ENCODE data around the gene ICAM4. TPM values are rescaled to one million over a fixed set of nuclear protein-coding genes. Genes with fewer than 3 reads are reported as not detected.

ICAM4 gene
- total and polyA plus RNA-seq, 9 of the 15 experiments (the other 6 are each of a cell fraction or from before 2014, with no cell fraction given): 14.1 to 86.1 (median 29.6) TPM

GRCh38 chr19:10259162-10259905, 27.4 kb upstream of the ICAM4 start:
- H3K27ac ChIP-seq (ENCODE audit: extremely low read depth, low read depth, low read length): no peak overlapping the region
- ATAC-seq (peak; percentile 90), DNase-seq (ENCODE audit: extremely low read depth in 1 of 4, low spot score in 3 of 4) (peak; percentile 60 to 94 (median 67)), FAIRE-seq (peak; percentile 94)
- peaks cover 4% of the 10 kb centered on the region; the same call in 2 of the 3 replicates for H3K79me2 ChIP-seq (ENCODE audit: control insufficient read depth, insufficient read depth, low read length)
- no peaks in the 10 kb centered on the region for H3K9me1 ChIP-seq (ENCODE audit: control insufficient read depth, insufficient read depth, low read length)
- no peaks in the 10 kb centered on the region; the same call in 1 of the 2 replicates for H4K20me1 ChIP-seq (replicated peaks; ENCODE audit: control insufficient read depth, insufficient read depth, low read length)
- H3K9me3 ChIP-seq (replicated peaks; ENCODE audit: control insufficient read depth, insufficient read depth, low read depth, low read length): no peaks in the 10 kb centered on the region
- no TSS peak for BruUV-seq (replicated peaks)
- intact Hi-C loops (cut with micrococcal nuclease) (loop anchor here (2.0 kb wide), 1 partner anchor 129 kb away; no protein-coding TSS in a partner anchor), in situ Hi-C loops (cut with MboI) (no loop called here)
- 60% methylated on average over 23 of the region's 32 CpGs for WGBS (ENCODE audit: insufficient coverage, low coverage, missing lambda C conversion rate)
- peak overlapping the region in 1 of 2 experiments; percentile 23; a peak in 1 of 4 replicates for H3K9ac ChIP-seq (ENCODE audit: insufficient read depth in 1 of 2, low read depth in 2 of 2, low read length in 2 of 2)
- H3K4me3 ChIP-seq: no peak overlapping the region
- ChIA-PET CTCF (ENCODE audit: low intra/inter-chr PET ratio) (interaction anchor here (0.5 to 5.5 kb wide), 2 partner anchors 131 to 134 kb away, joined by 3 to 72 read pairs; no protein-coding TSS in a partner anchor), POLR2A (interaction anchor here (0.5 to 3.4 kb wide), 17 partner anchors 8 to 1233 kb away, joined by 3 to 23 read pairs (median 4); partner anchors contain the start of genes CDC37, DNMT1, ICAM1 and MRPL4)
- peaks cover 51% of the 10 kb centered on the region for H3K36me3 ChIP-seq (ENCODE audit: control insufficient read depth, insufficient read depth, low read length)
- H3K4me2 ChIP-seq (ENCODE audit: insufficient read depth, low read length): no peak overlapping the region
- H3K27me3 ChIP-seq (ENCODE audit: control insufficient read depth in 2 of 2, insufficient read depth in 2 of 2, low read length in 2 of 2): no peaks in the 10 kb centered on the region
- peaks cover 5 to 34% of the 10 kb centered on the region in 2 experiments; a peak in 3 of 5 replicates for H3K4me1 ChIP-seq (replicated peaks in 1 of 2; ENCODE audit: control insufficient read depth in 2 of 2, insufficient read depth in 2 of 2, low read length in 2 of 2)
- H2AFZ ChIP-seq (ENCODE audit: low read depth, low read length): no peak overlapping the region
- no peak for TF ChIP-seq THAP7 (CRISPR knock-in tag; IDR thresholded peaks at IDR 0.05)
- no peak for TF ChIP-seq ZNF77 (CRISPR knock-in tag; IDR thresholded peaks at IDR 0.05)
- TF ChIP-seq HDGF (IDR thresholded peaks at IDR 0.05): peak; percentile 72; the same call in 1 of the 2 replicates
- TF ChIP-seq ZNF384 (IDR thresholded peaks at IDR 0.05; ENCODE audit: low read depth, low read length): peak; percentile 99
- TF ChIP-seq XRCC5 (IDR thresholded peaks at IDR 0.05; ENCODE audit: low read depth, low read length): peak; percentile 70; the same call in 1 of the 2 replicates
- TF ChIP-seq CXXC5 (CRISPR knock-in tag; IDR thresholded peaks at IDR 0.05): no peak
- peak; percentile 44; the same call in 1 of the 2 replicates for TF ChIP-seq REST (IDR thresholded peaks at IDR 0.05; ENCODE audit: borderline replicate concordance)
- no peak for TF ChIP-seq REST (CRISPR knock-in tag; IDR thresholded peaks at IDR 0.05; ENCODE audit: low read depth)
- TF ChIP-seq RCOR1 (IDR thresholded peaks at IDR 0.05; ENCODE audit: borderline replicate concordance in 1 of 2, low read depth in 2 of 2, low read length in 2 of 2): no peak; a peak in 1 of 4 replicates
- peak; percentile 76 for TF ChIP-seq CTCFL (IDR thresholded peaks at IDR 0.05; ENCODE audit: borderline replicate concordance, insufficient read depth, low read depth, low read length, poor library complexity, severe bottlenecking)
